Neural progenitor cell (in vitro differentiated cells): ENCODE results near the gene CSAD. TPM values are rescaled to one million over a fixed set of nuclear protein-coding genes. Genes with fewer than 3 reads are reported as not detected.
"Not testable (repeated sequence)": the region's sequence is repeated elsewhere in the genome, so short reads cannot be mapped to it uniquely, and the experiment has no call there.

Experiments used
- DNase-seq: peaks from one replicate; pipeline ENCODE4 v3.0.0-alpha.2; 2016; ENCODE audit warnings: low spot score
- H2AFZ ChIP-seq: fragments of 200-600 bp; sonication (generic); replicated peaks from 2 replicates; pipeline ENCODE4 v1.6.1; 2016; ENCODE audit warnings: antibody characterized with exemption
- H3F3A ChIP-seq: fragments of 200-600 bp; sonication (generic); 2 replicates; pipeline ENCODE4 v1.6.1; 2016; ENCODE audit warnings: antibody characterized with exemption, low read depth
- H3K27ac ChIP-seq: fragments of 200-600 bp; sonication (generic); 2 replicates; pipeline ENCODE4 v1.5.1; 2016; ENCODE audit warnings: mild to moderate bottlenecking
- H3K27me3 ChIP-seq: fragments of 200-600 bp; sonication (generic); 2 replicates; pipeline ENCODE4 v1.6.1; 2016; ENCODE audit warnings: mild to moderate bottlenecking, moderate library complexity
- H3K36me3 ChIP-seq: fragments of 200-600 bp; sonication (generic); 2 replicates; pipeline ENCODE4 v1.5.1; 2016
- H3K4me1 ChIP-seq: fragments of 200-600 bp; sonication (generic); 2 replicates; pipeline ENCODE4 v1.6.1; 2016; ENCODE audit warnings: mixed run types
- H3K4me2 ChIP-seq: fragments of 200-600 bp; sonication (generic); 2 replicates; pipeline ENCODE4 v1.6.1; 2016
- H3K4me3 ChIP-seq: fragments of 200-600 bp; sonication (generic); 2 replicates; pipeline ENCODE4 v1.5.1; 2016
- H3K79me2 ChIP-seq: fragments of 200-600 bp; sonication (generic); 2 replicates; pipeline ENCODE4 v1.6.1; 2016; ENCODE audit warnings: low read depth
- H3K9ac ChIP-seq: fragments of 200-600 bp; sonication (generic); 2 replicates; pipeline ENCODE4 v1.6.1; 2016
- H3K9me3 ChIP-seq: fragments of 200-600 bp; sonication (generic); 2 replicates; pipeline ENCODE4 v1.5.1; 2016; ENCODE audit warnings: low read depth
- H4K20me1 ChIP-seq: fragments of 200-600 bp; sonication (generic); 2 replicates; pipeline ENCODE4 v1.6.1; 2016; ENCODE audit warnings: low read depth
- H3K27ac Mint-ChIP-seq: 3 replicates; pipeline ENCODE4 v1.8.0; 2021; ENCODE audit warnings: mixed read lengths
- H3K27me3 Mint-ChIP-seq: 2 replicates; pipeline ENCODE4 v1.8.0; 2022; ENCODE audit warnings: low read depth, mild to moderate bottlenecking, inconsistent platforms, moderate library complexity, mixed read lengths; ENCODE audit not compliant: insufficient read depth
- H3K36me3 Mint-ChIP-seq: 3 replicates; pipeline ENCODE4 v1.8.0; 2021; ENCODE audit warnings: mixed read lengths
- H3K4me1 Mint-ChIP-seq: 3 replicates; pipeline ENCODE4 v1.8.0; 2021; ENCODE audit warnings: mixed read lengths
- H3K4me3 Mint-ChIP-seq: 3 replicates; pipeline ENCODE4 v1.8.0; 2021; ENCODE audit warnings: mild to moderate bottlenecking, moderate library complexity, mixed read lengths
- H3K9me3 Mint-ChIP-seq: 3 replicates; pipeline ENCODE4 v1.8.0; 2020; ENCODE audit warnings: mixed read lengths
- CTCF ChIP-seq: fragments of 200-600 bp; sonication (generic); IDR thresholded peaks from 2 replicates; pipeline ENCODE4 v1.5.1; 2017; ENCODE audit warnings: antibody characterized with exemption, mild to moderate bottlenecking
- EZH2 ChIP-seq: fragments of 200-600 bp; sonication (generic); IDR thresholded peaks from 2 replicates; pipeline ENCODE4 v1.6.1; 2017; ENCODE audit warnings: antibody characterized with exemption, mild to moderate bottlenecking, moderate library complexity
- EZH2phosphoT487 ChIP-seq: fragments of 200-600 bp; sonication (generic); IDR thresholded peaks from 2 replicates; pipeline ENCODE4 v1.6.1; 2017; ENCODE audit warnings: antibody characterized with exemption
- total RNA-seq: library from RNA; depleted of rRNA; stranded (reverse); fragments of >200 nt; gene quantifications from 2 replicates; pipeline ENCODE4 v1.2.3, GENCODE V29; 2015; ENCODE audit warnings: low replicate concordance

CSAD gene
- total RNA-seq, 1 donor from 2014 or later: 26.9 TPM

GRCh38 chr12:53204351-53204750 is 23.6 kb upstream of the CSAD start:
- TF ChIP-seq EZH2 (no peak), EZH2phosphoT487 (no peak), CTCF (no peak)
- Mint-ChIP-seq H3K9me3 (no peaks in the 10 kb centered on the region), H3K4me1 (peaks cover 21% of the 10 kb centered on the region), H3K36me3 (no peaks in the 10 kb centered on the region), H3K27ac (no peak overlapping the region), H3K27me3 (peaks cover 10% of the 10 kb centered on the region), H3K4me3 (no peak overlapping the region)
- H4K20me1 ChIP-seq: no peaks in the 10 kb centered on the region
- H3K4me1 ChIP-seq: no peaks in the 10 kb centered on the region
- H3K27ac ChIP-seq: no peak overlapping the region
- no peak overlapping the region for H2AFZ ChIP-seq
- no peaks in the 10 kb centered on the region for H3K79me2 ChIP-seq
- H3K4me3 ChIP-seq: no peak overlapping the region
- no peak overlapping the region for H3K9ac ChIP-seq
- H3K4me2 ChIP-seq: no peak overlapping the region
- peaks cover 7% of the 10 kb centered on the region for H3F3A ChIP-seq
- H3K9me3 ChIP-seq: no peaks in the 10 kb centered on the region
- no peak for DNase-seq
- peaks cover 28% of the 10 kb centered on the region for H3K27me3 ChIP-seq
- no peaks in the 10 kb centered on the region for H3K36me3 ChIP-seq

- H3F3A ChIP-seq, H3K4me2 ChIP-seq, H2AFZ ChIP-seq, H3K9me3 Mint-ChIP-seq, H3K36me3 Mint-ChIP-seq, H3K9ac ChIP-seq, H4K20me1 ChIP-seq, DNase-seq, H3K79me2 ChIP-seq, H3K9me3 ChIP-seq, H3K4me3 Mint-ChIP-seq, H3K4me1 ChIP-seq, H3K27ac ChIP-seq, H3K27ac Mint-ChIP-seq, H3K4me3 ChIP-seq, H3K36me3 ChIP-seq: not testable (repeated sequence)
- peaks cover 49% of the 10 kb centered on the region for H3K27me3 ChIP-seq
- H3K4me1 Mint-ChIP-seq: peaks cover 12% of the 10 kb centered on the region
- H3K27me3 Mint-ChIP-seq: peaks cover 21% of the 10 kb centered on the region
These were observed 21.6 kb upstream of the CSAD start for GRCh38 chr12:53202316-53202715.

- Histone ChIP-seq H3K27ac (no peak overlapping the region), H3K4me2 (no peak overlapping the region), H3K4me3 (no peak overlapping the region), H2AFZ (no peak overlapping the region), H3K27me3 (peaks cover 56% of the 10 kb centered on the region), H3K9ac (no peak overlapping the region), H3K79me2 (no peaks in the 10 kb centered on the region), H3K9me3 (no peaks in the 10 kb centered on the region), H3K4me1 (no peaks in the 10 kb centered on the region), H4K20me1 (no peaks in the 10 kb centered on the region), H3K36me3 (no peaks in the 10 kb centered on the region), H3F3A (no peaks in the 10 kb centered on the region)
- no peak for DNase-seq
- TF ChIP-seq CTCF (no peak), EZH2 (no peak), EZH2phosphoT487 (no peak)
- no peak overlapping the region for H3K4me3 Mint-ChIP-seq
- H3K36me3 Mint-ChIP-seq: no peaks in the 10 kb centered on the region
- H3K4me1 Mint-ChIP-seq: peaks cover 12% of the 10 kb centered on the region
- H3K27me3 Mint-ChIP-seq: peaks cover 18% of the 10 kb centered on the region
- H3K9me3 Mint-ChIP-seq: no peaks in the 10 kb centered on the region
- no peak overlapping the region for H3K27ac Mint-ChIP-seq
These were observed 20.9 kb upstream of the CSAD start for GRCh38 chr12:53201639-53202038.

GRCh38 chr12:53201177-53201541 is 20.4 kb upstream of the CSAD start:
- Mint-ChIP-seq H3K4me3 (peak overlapping the region; percentile 0), H3K9me3 (no peaks in the 10 kb centered on the region), H3K27ac (peak overlapping the region; percentile 32), H3K36me3 (no peaks in the 10 kb centered on the region), H3K27me3 (peaks cover 20% of the 10 kb centered on the region), H3K4me1 (peaks cover 12% of the 10 kb centered on the region)
- peaks cover 60% of the 10 kb centered on the region for H3K27me3 ChIP-seq
- no peak overlapping the region for H3K4me2 ChIP-seq
- H3F3A ChIP-seq: no peaks in the 10 kb centered on the region
- no peak for DNase-seq
- no peaks in the 10 kb centered on the region for H3K36me3 ChIP-seq
- H3K4me1 ChIP-seq: no peaks in the 10 kb centered on the region
- no peak overlapping the region for H3K4me3 ChIP-seq
- H3K27ac ChIP-seq: no peak overlapping the region
- no peak overlapping the region for H3K9ac ChIP-seq
- H3K79me2 ChIP-seq: no peaks in the 10 kb centered on the region
- H2AFZ ChIP-seq: no peak overlapping the region
- no peaks in the 10 kb centered on the region for H3K9me3 ChIP-seq
- H4K20me1 ChIP-seq: no peaks in the 10 kb centered on the region
- TF ChIP-seq CTCF (no peak), EZH2 (no peak), EZH2phosphoT487 (no peak)
